Osteoblast (primary cell): Measurements from ENCODE around the gene SLC17A8. TPM values are rescaled to one million over a fixed set of nuclear protein-coding genes. Genes with fewer than 3 reads are reported as not detected.

ENCODE experiments used
- DNase-seq: peaks from one replicate; pipeline ENCODE4 v3.0.0; 2011; ENCODE audit warnings: low spot score, mixed read lengths; ENCODE audit not compliant: insufficient read length; ENCODE audit errors: missing footprints
- H2AFZ ChIP-seq: 2 replicates; pipeline ENCODE4 v1.6.0; 2011; ENCODE audit warnings: mild to moderate bottlenecking, low read length
- H3K27ac ChIP-seq: 2 replicates; pipeline ENCODE4 v1.5.1; 2011; ENCODE audit warnings: mild to moderate bottlenecking, low read depth, low read length, moderate library complexity
- H3K27me3 ChIP-seq: 2 replicates; pipeline ENCODE4 v1.6.0; 2012; ENCODE audit warnings: mild to moderate bottlenecking, control low read depth, inconsistent platforms, low read length, moderate library complexity; ENCODE audit not compliant: insufficient read depth
- H3K36me3 ChIP-seq: 2 replicates; pipeline ENCODE4 v1.5.1; 2011; ENCODE audit warnings: mild to moderate bottlenecking, low read length, control low read depth, moderate library complexity; ENCODE audit not compliant: insufficient read depth
- H3K4me1 ChIP-seq: 2 replicates; pipeline ENCODE4 v1.5.1; 2011; ENCODE audit warnings: mild to moderate bottlenecking, low read length, control low read depth, moderate library complexity; ENCODE audit not compliant: insufficient read depth
- H3K4me2 ChIP-seq: 2 replicates; pipeline ENCODE4 v1.6.0; 2011; ENCODE audit warnings: mild to moderate bottlenecking, low read length; ENCODE audit not compliant: insufficient read depth
- H3K4me3 ChIP-seq: fragments of 200-600 bp; sonication (generic); 3 replicates; pipeline ENCODE4 v1.5.1; 2012; ENCODE audit warnings: mild to moderate bottlenecking, low read length, inconsistent platforms; ENCODE audit not compliant: insufficient read depth
- H3K79me2 ChIP-seq: 2 replicates; pipeline ENCODE4 v1.6.0; 2012; ENCODE audit warnings: mild to moderate bottlenecking, low read length, control low read depth, inconsistent platforms; ENCODE audit not compliant: insufficient read depth
- H3K9me3 ChIP-seq: 2 replicates; pipeline ENCODE4 v1.5.1; 2011; ENCODE audit warnings: low read depth, low read length, control low read depth
- H4K20me1 ChIP-seq: 2 replicates; pipeline ENCODE4 v1.6.0; 2012; ENCODE audit warnings: mild to moderate bottlenecking, low read length, control low read depth; ENCODE audit not compliant: insufficient read depth
- CTCF ChIP-seq: IDR thresholded peaks from 2 replicates; pipeline ENCODE4 v1.5.1; 2011; ENCODE audit warnings: mild to moderate bottlenecking, low read depth, low read length, moderate library complexity; ENCODE audit errors: extremely low read depth
- total RNA-seq: library from RNA; depleted of rRNA; stranded (reverse); fragments of >200 nt; gene quantifications from 2 replicates; pipeline ENCODE4 v1.2.3, GENCODE V29; 2012

SLC17A8 gene
- total RNA-seq, 1 donor = not detected

- no peaks in the 10 kb centered on the region for H3K79me2 ChIP-seq
- H3K4me2 ChIP-seq = no peak overlapping the region
- DNase-seq = no peak
- no peak overlapping the region for H3K4me3 ChIP-seq
- no peaks in the 10 kb centered on the region for H3K36me3 ChIP-seq
- no peaks in the 10 kb centered on the region for H3K9me3 ChIP-seq
- H3K4me1 ChIP-seq = no peaks in the 10 kb centered on the region
- H3K27me3 ChIP-seq = no peaks in the 10 kb centered on the region
- H4K20me1 ChIP-seq = no peaks in the 10 kb centered on the region
- H3K27ac ChIP-seq = no peak overlapping the region
- no peak for TF ChIP-seq CTCF
- no peak overlapping the region for H2AFZ ChIP-seq
These were observed 19.3 kb downstream of the SLC17A8 start for GRCh38 chr12:100376161-100376560.

GRCh38 chr12:100381379-100381778 lies 24.5 kb downstream of the SLC17A8 start:
- TF ChIP-seq CTCF = no peak
- Histone ChIP-seq H3K27ac (no peak overlapping the region), H3K4me1 (no peaks in the 10 kb centered on the region), H3K4me3 (no peak overlapping the region), H3K4me2 (no peak overlapping the region), H4K20me1 (no peaks in the 10 kb centered on the region), H2AFZ (no peak overlapping the region), H3K36me3 (no peaks in the 10 kb centered on the region), H3K79me2 (no peaks in the 10 kb centered on the region), H3K9me3 (no peaks in the 10 kb centered on the region), H3K27me3 (no peaks in the 10 kb centered on the region)
- DNase-seq = no peak

GRCh38 chr12:100382338-100382737 lies 25.5 kb downstream of the SLC17A8 start:
- Histone ChIP-seq H3K36me3 (no peaks in the 10 kb centered on the region), H3K4me3 (no peak overlapping the region), H2AFZ (no peak overlapping the region), H3K27ac (no peak overlapping the region), H4K20me1 (no peaks in the 10 kb centered on the region), H3K27me3 (no peaks in the 10 kb centered on the region), H3K4me2 (no peak overlapping the region), H3K9me3 (no peaks in the 10 kb centered on the region), H3K79me2 (no peaks in the 10 kb centered on the region), H3K4me1 (no peaks in the 10 kb centered on the region)
- TF ChIP-seq CTCF = no peak
- DNase-seq = no peak

GRCh38 chr12:100383586-100384558 lies 27.0 kb downstream of the SLC17A8 start:
- no peaks in the 10 kb centered on the region for H4K20me1 ChIP-seq
- no peaks in the 10 kb centered on the region for H3K9me3 ChIP-seq
- DNase-seq = no peak
- H2AFZ ChIP-seq = no peak overlapping the region
- no peaks in the 10 kb centered on the region for H3K36me3 ChIP-seq
- no peak overlapping the region for H3K4me2 ChIP-seq
- H3K27me3 ChIP-seq = no peaks in the 10 kb centered on the region
- H3K4me1 ChIP-seq = no peaks in the 10 kb centered on the region
- H3K4me3 ChIP-seq = no peak overlapping the region
- no peak overlapping the region for H3K27ac ChIP-seq
- H3K79me2 ChIP-seq = no peaks in the 10 kb centered on the region
- no peak for TF ChIP-seq CTCF
